AG10803 (cell line): ENCODE data around the gene KRTAP4-8.
A peak's percentile ranks its signal among the peaks of the same experiment; 100 is the strongest.
"Not testable (repeated sequence)": the region's sequence is repeated elsewhere in the genome, so short reads cannot be mapped to it uniquely, and the experiment has no call there.

Source experiments
- DNase-seq: peaks from one replicate; pipeline ENCODE4 v3.0.0; 2010; ENCODE audit warnings: low read depth
- H3K4me3 ChIP-seq: 2 replicates; pipeline ENCODE4 v1.5.1; 2011; ENCODE audit warnings: mild to moderate bottlenecking, low read length, control low read depth
- CTCF ChIP-seq: conservative IDR thresholded peaks from 2 replicates; pipeline ENCODE4 v1.5.1; 2011; ENCODE audit warnings: mild to moderate bottlenecking, low read length, control low read depth, inconsistent platforms

The KRTAP4-8 gene

GRCh38 chr17:41064301-41064700, 33.6 kb downstream of the KRTAP4-8 start:
- no peak overlapping the region for H3K4me3 ChIP-seq
- no peak for TF ChIP-seq CTCF
- DNase-seq: no peak

GRCh38 chr17:41063449-41063848, 34.5 kb downstream of the KRTAP4-8 start:
- no peak for TF ChIP-seq CTCF
- H3K4me3 ChIP-seq: no peak overlapping the region
- no peak for DNase-seq

- TF ChIP-seq CTCF: peak; percentile 35
- DNase-seq: peak; percentile 99
- no peak overlapping the region for H3K4me3 ChIP-seq
These were observed 36.0 kb downstream of the KRTAP4-8 start for GRCh38 chr17:41061964-41062363.

- TF ChIP-seq CTCF: no peak
- peak; percentile 99 for DNase-seq
- no peak within 1 kb of the TSS for H3K4me3 ChIP-seq
These were observed 37.8 kb downstream of the KRTAP4-8 start, which contains the start of gene KRTAP2-3 for GRCh38 chr17:41060052-41060604. TSS of gene KRTAP2-3 (minus strand) at chr17:41060114. CDS start at chr17:41060050, 64 bp downstream.

- DNase-seq: peak; percentile 95
- H3K4me3 ChIP-seq: not testable (repeated sequence)
These were observed 38.5 kb downstream of the KRTAP4-8 start for GRCh38 chr17:41059276-41060051.

- H3K4me3 ChIP-seq: no peak overlapping the region
- TF ChIP-seq CTCF: no peak
- DNase-seq: no peak
These were observed 39.2 kb downstream of the KRTAP4-8 start for GRCh38 chr17:41058741-41059140.

- no peak overlapping the region for H3K4me3 ChIP-seq
- TF ChIP-seq CTCF: no peak
- DNase-seq: no peak
These were observed 40.4 kb downstream of the KRTAP4-8 start for GRCh38 chr17:41057547-41057946.

GRCh38 chr17:41055130-41055529, 42.8 kb downstream of the KRTAP4-8 start, which contains the start of gene KRTAP2-2:
TSS of gene KRTAP2-2 (minus strand) at chr17:41055230. CDS start at chr17:41055211, 19 bp downstream.
- not testable (repeated sequence) for DNase-seq, H3K4me3 ChIP-seq

- not testable (repeated sequence) for DNase-seq, H3K4me3 ChIP-seq
These were observed 43.4 kb downstream of the KRTAP4-8 start for GRCh38 chr17:41054556-41054955.
